ENCODE results near the gene ISYNA1.

Gene ISYNA1

GRCh38 chr19:18437491-18438330 is at the start of gene ISYNA1:
Gene ISYNA1 (minus strand): TSS chr19:18438133. CDS start chr19:18437979, 154 bp downstream.
- DNase-seq (ENCODE audit: low read depth in 2 of 2), result no peak

DNA sequence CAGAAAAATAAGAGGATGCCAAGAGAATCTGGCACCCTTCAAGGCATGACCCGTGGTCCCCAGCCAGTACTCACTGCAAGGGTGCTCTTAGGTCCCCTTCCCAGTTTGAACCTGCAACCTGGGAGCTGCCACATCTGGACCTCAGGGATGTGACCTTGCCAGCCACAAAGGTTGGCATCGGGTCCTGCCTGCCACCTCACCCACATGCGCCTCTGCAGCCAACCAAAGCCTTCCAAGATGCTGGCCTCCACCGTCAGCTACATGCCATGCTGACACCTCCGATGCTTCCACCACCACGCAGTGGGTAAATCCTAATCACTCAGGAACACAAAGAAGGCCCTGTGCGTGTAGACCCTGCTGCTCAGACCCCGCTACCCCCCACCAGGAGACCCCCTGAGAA is 48.8 kb upstream of the ISYNA1 start:
- no peak for DNase-seq (ENCODE audit: low read depth in 2 of 2)

- no peak for DNase-seq (ENCODE audit: low read depth in 2 of 2)
Measured at GRCh38 chr19:18484992-18485391, 47.1 kb upstream of the ISYNA1 start.

GRCh38 chr19:18483119-18483890 is 45.4 kb upstream of the ISYNA1 start:
- no peak for DNase-seq (ENCODE audit: low read depth in 2 of 2)

GRCh38 chr19:18481505-18482222 is 43.7 kb upstream of the ISYNA1 start:
- no peak for DNase-seq (ENCODE audit: low read depth in 2 of 2)

DNA sequence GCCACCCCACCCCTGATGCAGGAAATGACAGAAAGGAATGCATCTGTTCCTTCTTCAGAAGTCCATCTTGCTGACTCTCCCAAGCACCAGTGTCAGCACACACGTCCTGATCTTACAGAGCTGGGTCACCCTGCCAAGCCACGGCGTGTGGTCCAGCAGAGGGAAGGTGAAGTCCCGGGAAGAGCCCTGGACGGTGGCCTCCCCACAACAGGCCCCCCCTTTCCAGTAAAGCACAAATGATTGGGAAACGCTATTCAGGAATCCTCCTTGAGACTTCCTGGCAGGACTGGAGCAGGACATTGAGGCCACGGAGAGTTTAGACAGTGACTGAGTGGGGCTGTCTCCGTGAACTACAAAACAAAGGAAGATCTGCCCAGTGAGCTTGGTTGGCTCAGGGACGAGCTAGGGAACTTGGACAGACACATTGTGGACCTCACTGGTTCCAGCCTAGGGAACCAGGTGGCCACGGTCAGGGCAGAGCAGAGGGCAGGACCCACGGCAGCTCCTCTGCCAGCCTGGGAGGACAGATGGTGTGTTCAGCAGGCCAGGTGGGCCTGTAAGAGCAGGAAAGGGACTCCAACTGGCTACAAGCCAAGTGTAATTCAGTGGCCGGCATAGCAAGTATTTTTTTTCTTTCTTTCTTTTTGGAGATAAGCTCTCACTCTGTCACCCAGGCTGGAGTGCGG is 42.2 kb upstream of the ISYNA1 start:
- DNase-seq (ENCODE audit: low read depth in 2 of 2), result no peak

DNA sequence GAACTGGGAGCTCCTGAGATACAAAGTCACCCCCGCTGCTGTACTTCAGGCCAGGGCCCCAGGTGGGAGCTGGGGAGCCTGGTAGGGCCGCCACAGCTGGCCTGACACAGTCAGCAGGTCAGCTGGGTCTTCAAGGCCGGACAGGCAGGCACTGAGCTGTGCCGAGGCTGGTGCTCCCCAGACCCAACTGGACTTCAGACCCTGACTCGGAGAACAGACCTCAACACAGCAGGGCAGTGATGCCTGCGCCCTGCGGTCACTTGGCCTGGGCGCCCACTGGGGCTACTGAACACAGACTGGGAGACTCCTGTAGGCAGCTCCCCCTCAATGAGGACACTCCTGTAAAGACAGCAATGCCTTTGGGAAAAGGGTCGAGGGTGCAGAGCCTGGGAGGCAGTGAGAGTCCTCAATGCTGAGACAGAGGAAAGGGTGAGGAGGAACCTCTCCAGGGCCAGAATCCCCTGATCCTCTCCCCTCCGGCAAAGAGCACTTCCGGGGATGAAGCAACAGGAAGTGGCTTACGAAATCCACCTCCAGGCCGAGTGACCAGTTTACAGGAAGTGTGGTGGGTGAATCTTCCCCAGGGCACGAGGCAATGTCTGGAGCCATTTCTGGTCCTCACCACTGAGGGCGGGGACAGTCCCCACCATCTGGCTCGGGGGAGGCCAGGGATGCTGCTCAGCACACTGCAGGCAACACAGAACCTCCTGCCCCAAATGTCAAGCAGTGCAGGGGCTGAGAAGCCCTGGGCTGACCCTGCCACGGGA is 40.8 kb upstream of the ISYNA1 start:
- DNase-seq (ENCODE audit: low read depth in 2 of 2), result peak; percentile 40 to 58

DNA sequence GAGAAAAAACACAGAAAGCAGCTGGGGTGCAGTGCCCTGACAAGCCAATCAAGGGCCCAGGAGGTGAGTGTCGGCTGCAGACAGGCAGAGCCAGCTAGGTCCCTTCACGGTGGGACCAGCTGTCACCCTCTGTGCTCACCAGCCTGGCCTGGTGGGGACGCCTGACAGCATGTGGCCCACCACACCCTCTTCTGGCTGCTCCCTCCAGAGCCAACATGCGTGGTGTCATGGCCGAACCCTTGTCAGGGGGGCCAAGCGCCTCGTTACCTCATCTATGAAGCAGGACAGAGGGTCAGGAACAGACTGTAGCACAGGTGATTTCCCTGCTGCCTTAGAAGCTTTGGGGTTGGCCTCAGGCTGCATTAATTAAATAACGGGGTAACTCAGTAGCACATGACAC is 40.0 kb upstream of the ISYNA1 start:
- no peak for DNase-seq (ENCODE audit: low read depth in 2 of 2)

DNA sequence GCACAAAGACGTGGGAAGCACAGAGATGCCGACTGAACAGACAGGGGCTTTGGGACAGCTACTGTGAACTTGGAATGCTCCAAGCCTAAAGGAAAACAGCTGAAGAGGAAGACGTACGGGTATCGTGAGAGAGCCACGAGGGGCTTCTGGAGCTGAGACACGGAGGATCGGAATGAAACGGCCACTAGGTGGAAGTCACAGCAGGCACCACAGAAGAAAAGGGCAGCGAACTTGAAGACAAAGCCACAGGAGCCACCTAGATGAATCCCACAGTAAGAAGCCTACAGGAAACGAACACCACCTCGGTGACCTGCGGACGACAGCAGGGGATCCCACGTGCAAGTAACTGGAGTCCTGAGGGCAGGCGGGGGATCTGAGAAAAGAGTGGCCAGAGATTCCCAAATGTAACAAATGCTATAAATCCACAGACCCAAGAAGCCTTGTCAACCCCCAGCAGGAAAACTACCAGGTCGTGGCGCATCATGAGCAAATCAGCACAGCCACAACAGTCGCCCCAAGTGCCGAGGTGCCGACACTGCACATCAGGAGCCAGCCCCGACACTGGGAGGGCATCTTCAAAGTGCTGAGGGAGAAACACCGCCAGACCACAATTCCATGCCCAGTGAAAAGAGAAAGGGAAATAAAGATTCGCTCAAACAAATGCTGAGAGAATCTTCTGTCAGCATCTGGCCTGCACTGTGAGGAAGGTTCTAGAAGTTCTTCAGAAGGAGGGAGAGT is 39.3 kb upstream of the ISYNA1 start:
- no peak for DNase-seq (ENCODE audit: low read depth in 2 of 2)

GRCh38 chr19:18476507-18477041 is 38.6 kb upstream of the ISYNA1 start:
- DNase-seq (ENCODE audit: low read depth in 2 of 2), result no peak

- no peak for DNase-seq (ENCODE audit: low read depth in 2 of 2)
Measured at GRCh38 chr19:18475762-18476331, 37.9 kb upstream of the ISYNA1 start.

- DNase-seq (ENCODE audit: low read depth in 2 of 2), result no peak
Measured at GRCh38 chr19:18475004-18475453, 37.1 kb upstream of the ISYNA1 start.

DNA sequence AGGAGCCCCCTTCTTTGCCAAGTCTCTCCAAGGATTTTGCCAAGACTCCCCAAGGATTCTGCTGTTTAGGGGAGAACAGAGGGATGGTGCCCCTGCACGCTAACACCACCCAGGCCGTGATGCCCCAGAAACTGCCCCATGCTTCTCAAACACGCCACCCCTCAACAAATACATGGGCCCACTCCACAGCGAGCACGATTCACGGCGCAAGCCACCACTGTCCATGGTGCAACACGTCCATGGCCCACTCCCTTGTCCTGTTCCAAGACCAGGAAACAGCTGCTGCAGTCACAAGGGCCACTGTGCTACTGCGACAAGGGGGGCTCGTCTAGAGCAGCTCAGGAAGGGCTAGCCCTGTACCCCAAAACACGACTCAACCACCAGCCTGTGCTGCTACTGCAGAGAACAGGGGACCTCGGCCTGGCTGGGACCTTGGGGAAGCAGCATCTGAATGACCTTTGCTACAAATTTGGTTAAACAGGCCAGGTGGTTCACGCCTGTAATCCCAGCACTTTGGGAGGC is 36.5 kb upstream of the ISYNA1 start:
- no peak for DNase-seq (ENCODE audit: low read depth in 2 of 2)

- no peak for DNase-seq (ENCODE audit: low read depth in 2 of 2)
Measured at GRCh38 chr19:18473706-18474087, 35.8 kb upstream of the ISYNA1 start.

DNA sequence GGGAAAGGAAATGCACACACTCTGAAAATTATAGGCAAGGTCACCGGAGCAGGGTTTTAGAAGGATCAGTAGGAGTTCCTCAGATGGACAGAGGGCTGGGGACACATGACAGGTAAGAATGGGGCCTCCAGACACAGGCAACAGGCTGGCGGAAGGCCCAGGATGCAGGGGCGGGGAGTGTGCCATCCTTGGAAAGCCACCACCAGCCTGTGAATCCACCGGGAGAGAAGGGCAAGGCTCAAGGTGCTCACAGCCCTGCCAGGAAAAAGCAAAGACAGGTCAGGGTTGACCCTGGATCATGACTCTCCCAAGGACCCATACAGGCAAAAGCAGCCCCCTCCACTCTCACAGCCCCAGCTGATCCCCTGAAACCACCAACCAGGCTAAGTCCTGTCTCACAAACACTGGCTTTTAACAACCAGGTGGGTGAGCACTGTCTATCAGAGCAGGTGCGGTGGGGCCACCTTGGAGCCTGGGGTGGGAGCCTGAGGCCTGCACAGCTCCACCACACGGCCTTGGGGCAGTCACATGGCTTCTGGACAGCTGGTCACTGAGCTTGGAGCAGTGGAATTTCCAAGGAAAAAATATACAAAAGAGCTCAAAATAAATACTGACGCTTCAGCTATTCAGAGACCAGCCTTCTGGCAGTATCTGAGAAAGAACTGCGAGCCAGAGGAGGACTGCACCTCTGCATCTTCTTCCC is 35.2 kb upstream of the ISYNA1 start:
- DNase-seq (ENCODE audit: low read depth in 2 of 2), result no peak

GRCh38 chr19:18470787-18471186 is 32.9 kb upstream of the ISYNA1 start:
- no peak for DNase-seq (ENCODE audit: low read depth in 2 of 2)

DNA sequence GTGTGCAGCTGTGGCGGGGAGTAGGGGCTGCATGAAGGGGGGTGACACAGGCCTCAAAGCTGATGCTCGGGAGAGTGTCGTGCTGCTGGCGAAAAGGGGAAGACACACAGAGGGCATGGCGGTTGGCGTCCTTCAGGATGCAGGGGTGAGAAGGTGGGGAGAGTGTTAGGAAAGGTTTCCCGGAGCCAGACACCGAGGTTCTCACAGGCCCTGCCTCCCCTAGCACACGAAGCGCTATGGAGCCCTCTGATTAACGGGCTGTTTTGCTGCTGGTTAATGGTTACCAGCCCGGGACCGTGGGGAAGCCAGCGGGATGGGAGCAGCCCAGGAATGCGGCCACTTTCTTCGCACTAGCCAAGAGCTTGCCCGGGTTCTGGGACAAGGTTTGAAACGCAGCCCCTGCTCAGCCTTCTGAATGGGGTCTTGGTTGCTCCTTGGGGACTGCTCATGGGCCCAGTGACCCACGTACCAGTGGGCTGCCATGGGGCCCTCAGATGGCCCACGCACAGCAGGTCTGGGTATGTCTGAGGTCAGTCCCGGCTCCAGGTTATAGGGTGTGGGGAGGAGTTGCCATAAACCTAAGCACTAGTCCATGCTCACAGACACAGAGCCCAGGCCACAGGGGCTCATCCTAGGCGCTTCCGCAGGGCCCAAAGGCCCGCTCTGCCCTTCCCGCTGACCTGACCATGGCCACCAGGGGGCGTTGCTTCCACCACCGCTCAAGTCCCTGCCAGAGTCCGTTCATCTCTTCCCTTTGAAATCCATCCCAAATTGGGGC is 31.3 kb upstream of the ISYNA1 start:
- DNase-seq (ENCODE audit: low read depth in 2 of 2), result peak; percentile 48 to 55

GRCh38 chr19:18468517-18468916 is 30.6 kb upstream of the ISYNA1 start:
- DNase-seq (ENCODE audit: low read depth in 2 of 2), result no peak

Measured in activated CD4-positive, alpha-beta T cell treated with anti-CD3 and anti-CD28 coated beads for 24 hours (primary cell).